KG1 (cell line): Measurements from ENCODE around the gene LANCL1.

ENCODE experiments used
- DNase-seq: peaks from one replicate; lab custom pipeline; 2025; lab: John Stamatoyannopoulos, UW

Gene LANCL1

DNA sequence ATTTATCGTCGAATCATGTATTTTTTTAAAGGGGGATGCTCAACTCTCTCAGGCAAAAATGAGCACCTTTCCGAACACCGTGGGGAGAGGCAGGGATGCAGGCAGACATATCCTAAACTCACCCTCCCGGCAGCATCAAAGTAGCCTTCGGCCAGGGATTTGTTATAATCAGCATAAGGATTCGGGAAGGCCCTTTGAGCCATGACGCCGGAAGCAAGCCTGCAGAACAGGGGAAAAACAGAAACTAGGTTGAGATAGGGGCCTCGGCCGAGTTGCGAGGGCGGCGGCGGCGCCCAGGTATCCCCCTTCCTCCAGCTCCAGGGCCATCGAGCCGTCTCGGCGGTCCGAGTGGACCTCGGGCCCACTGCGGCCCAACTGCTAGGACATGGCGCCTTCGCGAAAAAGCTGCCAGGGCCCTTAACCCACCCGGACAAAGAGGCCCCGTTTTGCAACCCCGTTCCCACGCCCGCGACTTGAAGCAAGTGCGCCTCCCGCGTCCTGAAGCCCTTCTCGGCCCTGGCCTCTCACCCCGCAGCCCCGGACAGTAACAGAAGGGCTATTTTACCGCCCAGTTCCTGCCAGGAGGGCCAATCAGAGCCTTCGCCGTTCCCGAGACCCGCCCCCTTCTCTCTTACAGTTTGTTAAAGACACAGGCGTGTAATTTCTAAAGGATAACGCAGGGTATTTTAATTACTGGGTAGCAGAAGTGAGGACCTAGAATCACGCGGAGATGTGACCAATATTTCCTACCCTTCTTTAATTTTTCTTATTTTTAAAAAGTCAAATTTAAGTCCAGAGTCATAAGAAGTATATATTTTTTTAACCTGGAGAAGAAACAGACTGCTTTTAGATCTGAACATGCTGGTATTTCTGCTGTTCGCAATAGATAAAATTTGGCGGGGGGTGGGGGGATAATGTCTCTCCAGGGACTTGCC is at the start of gene LANCL1:
Gene LANCL1 (minus strand): TSS at position 566 of the 935 bp plus-strand sequence. CDS start 363 bp downstream, at position 203.
- DNase-seq, result peak; percentile 80

DNA sequence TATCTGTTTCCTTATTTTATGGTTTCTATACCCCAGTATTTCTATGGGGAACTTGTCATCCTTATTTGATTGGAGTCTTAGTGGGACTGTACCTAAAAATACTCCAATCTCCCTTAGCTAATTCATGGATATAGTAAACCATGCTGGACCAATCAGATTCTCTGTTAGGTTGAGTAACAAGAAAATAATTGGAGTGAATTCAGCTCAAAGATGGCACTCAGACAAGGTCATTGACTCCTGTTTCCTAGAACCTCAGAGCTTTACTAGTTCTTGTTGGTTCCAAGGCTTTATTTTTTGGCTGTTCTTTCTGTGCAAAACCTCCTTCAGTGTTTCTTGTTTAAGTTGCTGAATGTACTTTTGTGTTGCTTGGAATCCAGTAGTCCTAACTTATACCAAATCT is 48.0 kb upstream of the LANCL1 start:
- DNase-seq, result no peak

- no peak for DNase-seq
These were observed 47.2 kb upstream of the LANCL1 start for GRCh38 chr2:210523650-210524289.

GRCh38 chr2:210522399-210522798 is 45.8 kb upstream of the LANCL1 start:
- no peak for DNase-seq

GRCh38 chr2:210519594-210519993 is 43.0 kb upstream of the LANCL1 start:
- no peak for DNase-seq

DNA sequence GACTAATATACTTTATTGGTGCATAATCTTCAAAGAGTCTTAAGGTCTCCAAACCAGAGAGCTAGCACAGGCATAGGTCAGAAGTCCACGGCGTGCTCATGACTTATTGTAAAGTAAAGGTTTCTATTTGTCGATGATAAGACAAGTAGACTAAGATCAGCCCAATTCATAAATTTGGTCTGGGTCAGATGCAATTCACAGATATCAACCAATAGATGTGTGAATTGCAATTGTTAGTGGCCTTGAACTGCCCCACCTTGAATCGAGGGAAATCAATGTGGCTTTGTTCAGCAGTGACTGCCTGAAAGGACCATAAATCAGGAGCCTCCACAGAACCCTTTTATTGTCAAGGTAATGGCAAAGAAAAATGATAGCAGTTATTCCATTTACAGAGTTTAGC is 40.7 kb upstream of the LANCL1 start:
- DNase-seq, result no peak

DNA sequence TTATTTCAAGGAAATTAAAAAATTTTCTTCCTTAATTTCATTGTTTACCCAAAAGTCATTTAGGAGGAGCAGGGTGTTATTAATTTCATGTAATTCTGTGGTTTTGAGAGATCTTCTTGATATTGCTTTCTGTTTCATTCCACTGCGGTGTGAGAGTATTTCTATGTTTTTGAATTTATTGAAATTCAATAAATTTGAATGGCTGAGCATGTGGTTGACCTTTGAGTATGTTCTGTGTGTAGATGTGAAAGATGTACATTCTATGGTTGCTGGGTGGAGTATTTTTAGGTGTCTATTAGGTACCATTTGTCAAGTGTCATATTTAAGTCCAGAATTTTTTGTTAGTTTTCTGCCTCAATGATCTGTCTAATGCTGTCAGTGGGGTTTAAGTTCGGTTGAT is 39.4 kb upstream of the LANCL1 start:
- DNase-seq, result no peak

- no peak for DNase-seq
These were observed 27.2 kb upstream of the LANCL1 start for GRCh38 chr2:210503725-210504191.

DNA sequence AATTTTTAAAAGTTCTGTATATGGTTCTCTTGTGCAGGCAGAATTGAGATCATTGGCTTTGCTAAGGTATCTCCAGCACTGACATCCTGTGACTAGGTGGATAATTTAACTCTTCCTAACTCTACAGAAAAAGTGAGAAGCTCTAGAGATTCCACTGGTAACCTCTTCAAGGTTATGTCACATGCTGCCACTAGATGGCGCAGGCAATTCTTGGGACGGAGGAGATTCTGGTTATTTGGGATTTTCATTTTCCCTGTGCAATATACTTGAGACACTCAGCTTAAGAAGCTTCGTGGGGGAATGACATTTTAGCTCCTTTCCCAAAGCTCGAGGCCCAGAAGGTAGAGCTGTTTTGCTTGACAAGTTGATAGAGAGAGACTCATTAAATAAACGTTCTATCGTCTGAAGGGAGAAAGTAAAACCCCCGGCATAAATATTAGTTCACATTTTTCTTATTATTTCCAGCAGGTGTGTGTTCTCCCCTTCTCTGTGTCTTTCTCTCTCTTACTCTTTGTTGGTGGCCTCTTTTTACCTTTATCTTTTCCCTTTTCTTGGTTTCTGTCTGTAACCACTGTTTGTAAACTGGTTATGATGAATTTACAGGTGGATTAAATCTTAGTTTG is 26.6 kb upstream of the LANCL1 start:
- peak; percentile 19 for DNase-seq

- no peak for DNase-seq
These were observed 20.0 kb upstream of the LANCL1 start for GRCh38 chr2:210496512-210496911.

DNA sequence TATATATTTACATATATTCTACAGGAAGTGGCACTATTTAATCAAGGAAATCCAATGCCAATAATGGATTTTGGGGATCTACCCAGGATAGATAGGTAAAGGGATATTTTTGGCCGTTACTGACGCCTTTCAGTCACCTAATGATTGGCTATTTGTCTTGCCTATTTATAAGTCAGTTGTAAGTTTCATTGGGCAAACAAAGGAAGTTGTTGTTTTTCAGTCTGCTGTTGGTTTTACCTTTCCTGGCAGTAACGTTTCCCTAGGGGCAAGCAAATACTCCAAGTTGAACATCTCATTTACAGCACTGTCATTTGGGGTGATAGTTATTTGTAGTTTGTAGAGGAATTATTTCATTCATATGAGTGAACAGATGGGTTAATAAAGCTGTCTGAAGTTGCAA is 17.0 kb upstream of the LANCL1 start:
- DNase-seq, result no peak

GRCh38 chr2:210481601-210482175 is 5.1 kb upstream of the LANCL1 start:
- no peak for DNase-seq

DNA sequence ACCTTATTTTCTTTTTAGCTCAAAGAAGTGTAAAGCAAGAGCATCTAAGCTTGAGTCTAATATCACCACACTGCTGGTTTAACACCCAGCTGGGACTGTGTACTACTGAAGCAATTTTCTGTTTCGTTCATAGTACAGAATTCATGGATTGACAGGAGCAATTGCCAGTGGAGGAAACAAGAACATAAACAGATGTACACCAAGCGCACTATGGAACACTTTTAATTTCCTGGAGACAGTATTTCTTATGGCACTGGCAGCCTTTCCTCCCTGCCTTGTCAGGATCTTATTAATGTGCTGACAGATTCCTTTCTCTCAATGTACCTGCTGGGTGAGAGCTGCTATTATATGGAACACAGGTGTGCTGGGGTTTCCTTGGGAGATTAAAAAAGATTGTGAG is 4.2 kb upstream of the LANCL1 start:
- no peak for DNase-seq

GRCh38 chr2:210480079-210480478 is 3.5 kb upstream of the LANCL1 start:
- no peak for DNase-seq

GRCh38 chr2:210478661-210479060 is 2.1 kb upstream of the LANCL1 start:
- DNase-seq, result no peak

GRCh38 chr2:210477496-210477895 is 937 bp upstream of the LANCL1 start:
- peak; percentile 47 for DNase-seq

DNA sequence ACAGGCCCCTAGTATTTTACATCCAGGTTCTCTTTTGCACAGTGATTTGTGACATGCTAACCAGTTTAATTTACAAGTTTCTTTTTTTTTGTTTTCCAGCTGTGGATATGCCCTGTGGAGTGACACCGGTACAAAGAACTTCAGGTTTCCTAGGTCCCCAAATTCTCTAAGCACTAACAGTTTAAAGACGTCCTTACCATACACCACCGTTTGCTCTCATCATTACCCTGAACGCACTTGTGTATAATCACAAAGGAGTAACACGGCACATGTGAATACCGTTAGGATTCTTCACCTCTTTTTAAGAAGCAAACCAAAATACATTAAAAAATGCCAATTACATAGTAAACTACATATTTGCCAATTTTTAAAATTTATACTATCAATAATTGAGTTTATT is 853 bp downstream of the LANCL1 start:
- no peak for DNase-seq

DNA sequence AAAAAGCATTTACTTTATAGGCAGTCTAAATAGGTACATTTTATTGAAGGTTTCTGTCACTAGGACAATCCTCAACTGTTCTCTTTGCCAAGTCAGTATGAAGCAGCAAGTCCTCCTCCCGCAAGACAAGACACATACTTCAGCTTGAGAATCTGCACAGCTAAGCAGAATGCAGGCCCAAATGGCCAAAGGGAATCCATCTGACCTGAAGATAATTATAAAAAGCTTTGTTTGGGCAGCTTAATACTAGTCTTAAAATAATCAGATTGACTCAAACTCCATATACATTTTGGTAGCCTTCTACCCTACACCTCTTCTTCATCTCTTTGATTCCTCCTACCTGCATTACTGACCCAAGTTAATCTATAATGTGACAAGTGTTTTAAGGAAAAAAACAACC is 1.8 kb downstream of the LANCL1 start:
- DNase-seq, result no peak

- DNase-seq, result no peak
These were observed 15.2 kb downstream of the LANCL1 start for GRCh38 chr2:210461401-210461800.

- no peak for DNase-seq
These were observed 16.0 kb downstream of the LANCL1 start for GRCh38 chr2:210460322-210461227.

DNA sequence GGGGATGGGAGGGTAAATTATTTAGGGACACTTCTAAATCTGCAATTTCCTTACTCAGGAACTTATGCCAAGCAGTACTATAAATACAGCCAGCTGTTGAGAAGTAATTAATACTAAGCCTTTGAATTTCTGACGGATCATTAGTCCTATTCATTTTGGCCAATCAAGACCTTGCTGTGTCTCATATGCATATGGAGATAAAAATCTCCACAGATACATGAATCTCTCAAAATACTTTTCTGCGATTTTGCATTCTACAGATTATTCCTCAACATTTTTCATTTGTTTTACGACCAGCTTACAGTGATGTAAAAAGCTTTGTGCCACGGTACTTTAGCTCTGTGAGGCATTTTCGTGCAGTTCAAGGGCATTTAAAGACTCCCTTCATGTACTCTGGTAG is 16.7 kb downstream of the LANCL1 start:
- no peak for DNase-seq
